ES-I3 (cell line): Measurements from ENCODE around the gene CAB39L.

ENCODE experiments used
- H3K36me3 ChIP-seq: 2 replicates; pipeline ENCODE4 v1.6.1; 2013; ENCODE audit warnings: mild to moderate bottlenecking, low read length, control low read depth, moderate library complexity; ENCODE audit not compliant: insufficient read depth
- H3K4me1 ChIP-seq: 2 replicates; pipeline ENCODE4 v1.6.1; 2013; ENCODE audit warnings: mild to moderate bottlenecking, control low read depth, low read length; ENCODE audit not compliant: insufficient read depth
- H3K9ac ChIP-seq: 2 replicates; pipeline ENCODE4 v1.6.1; 2013; ENCODE audit warnings: low read depth, mild to moderate bottlenecking, low read length, moderate library complexity
- H3K9me3 ChIP-seq: 2 replicates; pipeline ENCODE4 v1.6.1; 2013; ENCODE audit warnings: mild to moderate bottlenecking, low read length, moderate library complexity; ENCODE audit not compliant: control insufficient read depth, insufficient read depth

CAB39L gene

DNA sequence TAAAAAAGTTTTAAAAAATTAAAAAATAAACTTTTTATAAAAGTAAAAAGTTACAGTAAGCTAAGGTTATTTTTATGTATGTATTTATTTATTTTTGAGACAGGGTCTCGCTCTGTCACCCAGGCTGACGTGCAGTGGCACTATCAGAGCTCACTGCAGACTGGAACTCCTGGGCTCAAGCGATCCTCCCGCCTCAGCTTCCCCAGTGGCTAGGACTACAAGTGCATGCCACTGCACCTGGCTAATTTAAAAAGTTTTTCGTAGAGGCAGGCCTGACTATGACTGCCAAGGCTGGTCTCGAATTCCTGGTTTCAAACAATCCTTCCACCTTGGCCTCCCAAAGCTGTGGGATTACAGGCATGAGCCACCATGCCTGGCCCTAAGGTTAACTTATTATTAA, 132.0 kb downstream of the CAB39L start:
- Histone ChIP-seq H3K36me3 (no peaks in the 10 kb centered on the region), H3K9me3 (no peaks in the 10 kb centered on the region), H3K9ac (no peak overlapping the region), H3K4me1 (peaks cover 6% of the 10 kb centered on the region; the same call in 1 of the 2 replicates)

DNA sequence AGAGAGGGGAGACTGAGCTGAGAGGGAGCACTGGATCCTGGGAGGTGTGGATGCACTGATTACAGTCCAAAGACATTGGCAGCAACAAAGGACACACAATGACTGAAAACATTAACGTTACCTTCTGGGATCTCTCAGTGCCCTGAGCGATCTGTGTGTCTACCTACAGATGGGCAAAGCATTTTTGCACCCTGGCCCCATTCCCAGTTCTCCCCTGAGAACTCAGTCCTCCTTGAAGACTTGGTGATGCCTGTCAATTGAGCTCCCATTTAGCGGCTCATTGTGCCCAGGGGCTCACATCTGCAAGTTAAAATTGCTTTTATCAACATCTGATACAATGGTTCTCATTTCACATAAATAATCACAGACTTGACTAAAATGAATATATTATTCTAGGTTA, 133.6 kb downstream of the CAB39L start:
- Histone ChIP-seq H3K36me3 (no peaks in the 10 kb centered on the region), H3K4me1 (peaks cover 6% of the 10 kb centered on the region; the same call in 1 of the 2 replicates), H3K9ac (no peak overlapping the region), H3K9me3 (no peaks in the 10 kb centered on the region)

DNA sequence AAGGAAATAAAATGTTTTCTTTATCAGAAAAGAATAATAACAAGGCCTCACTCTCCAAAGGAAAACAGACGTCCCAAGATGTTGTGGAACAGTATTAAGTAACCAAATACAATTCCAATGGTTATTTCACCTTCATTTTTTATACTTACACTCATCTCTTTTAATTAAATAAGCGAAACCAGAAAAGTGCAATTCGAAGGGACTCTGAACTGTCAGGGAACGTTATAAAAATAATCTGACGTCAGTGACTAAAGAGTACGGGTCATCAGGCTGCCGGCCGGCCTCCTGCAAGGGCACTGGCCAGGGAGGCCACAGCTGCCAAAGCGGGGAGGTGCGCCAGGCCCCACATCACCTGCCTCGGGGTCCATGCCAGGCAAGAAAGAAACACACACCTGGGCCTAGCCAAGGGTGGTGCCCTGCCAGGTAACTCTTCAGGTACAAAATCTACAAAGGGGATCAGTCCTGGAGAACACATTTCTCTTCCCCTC, 134.9 kb downstream of the CAB39L start:
- Histone ChIP-seq H3K4me1 (peaks cover 6% of the 10 kb centered on the region; the same call in 1 of the 2 replicates), H3K9ac (no peak overlapping the region)

GRCh38 chr13:49308097-49308875, 135.6 kb downstream of the CAB39L start:
- Histone ChIP-seq H3K4me1 (no peaks in the 10 kb centered on the region), H3K9ac (no peak overlapping the region), H3K36me3 (no peaks in the 10 kb centered on the region), H3K9me3 (no peaks in the 10 kb centered on the region)

More for the DNA sequence above, 134.9 kb downstream of the CAB39L start:
- Histone ChIP-seq H3K9me3 (no peaks in the 10 kb centered on the region), H3K36me3 (no peaks in the 10 kb centered on the region)

DNA sequence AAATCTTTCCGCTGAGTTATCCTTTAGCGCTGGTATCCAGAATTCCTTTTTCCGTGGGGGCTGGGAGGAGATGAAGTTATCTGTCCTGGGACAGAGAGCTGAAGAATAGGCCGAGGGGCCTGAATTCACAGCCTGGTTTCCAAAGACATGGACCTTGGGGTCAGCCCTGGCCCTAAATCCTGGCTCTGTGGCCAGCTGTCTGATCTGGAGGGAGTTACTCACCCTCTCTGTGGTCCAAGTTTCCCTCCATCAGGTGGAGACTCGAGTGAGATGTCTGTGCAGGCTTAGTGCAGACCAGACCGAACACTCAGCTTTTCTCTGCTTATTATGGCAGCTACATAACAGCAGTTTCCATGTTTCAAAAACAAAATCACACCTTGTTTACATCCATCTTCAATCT, 136.5 kb downstream of the CAB39L start:
- H3K9me3 ChIP-seq: no peaks in the 10 kb centered on the region
- no peaks in the 10 kb centered on the region for H3K36me3 ChIP-seq
- no peaks in the 10 kb centered on the region for H3K4me1 ChIP-seq
- H3K9ac ChIP-seq: no peak overlapping the region

- Histone ChIP-seq H3K9me3 (no peaks in the 10 kb centered on the region), H3K36me3 (no peaks in the 10 kb centered on the region), H3K4me1 (no peaks in the 10 kb centered on the region), H3K9ac (no peak overlapping the region)
Measured at GRCh38 chr13:49305792-49306425, 138.0 kb downstream of the CAB39L start.

GRCh38 chr13:49304763-49305700, 138.8 kb downstream of the CAB39L start:
- H3K36me3 ChIP-seq: no peaks in the 10 kb centered on the region
- no peak overlapping the region for H3K9ac ChIP-seq
- H3K4me1 ChIP-seq: no peaks in the 10 kb centered on the region
- no peaks in the 10 kb centered on the region for H3K9me3 ChIP-seq

DNA sequence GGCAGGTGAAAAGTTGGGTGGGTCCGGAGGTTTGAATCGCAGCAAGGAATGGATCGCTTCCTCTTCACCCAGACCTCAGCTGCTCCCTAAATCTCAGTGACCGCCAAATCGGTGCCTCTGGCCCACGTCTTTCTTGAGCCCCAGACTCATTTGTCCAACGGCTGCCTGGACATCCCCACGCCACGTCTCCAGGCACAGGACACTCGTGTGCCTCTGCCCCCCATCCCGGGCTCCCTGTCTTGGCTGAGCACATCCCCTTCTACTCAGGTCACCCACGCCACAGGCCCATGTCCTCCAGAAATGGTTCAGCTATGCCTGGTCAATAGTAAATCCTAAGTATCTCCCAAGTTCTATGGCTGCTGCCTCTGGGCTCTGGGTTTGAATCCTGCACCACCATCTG, 139.5 kb downstream of the CAB39L start:
- H3K9ac ChIP-seq: no peak overlapping the region
- H3K9me3 ChIP-seq: no peaks in the 10 kb centered on the region
- H3K4me1 ChIP-seq: no peaks in the 10 kb centered on the region

GRCh38 chr13:49303533-49304252, 140.2 kb downstream of the CAB39L start:
- H3K4me1 ChIP-seq: no peaks in the 10 kb centered on the region
- H3K36me3 ChIP-seq: no peaks in the 10 kb centered on the region
- no peaks in the 10 kb centered on the region for H3K9me3 ChIP-seq
- no peak overlapping the region for H3K9ac ChIP-seq

More for the DNA sequence above, 139.5 kb downstream of the CAB39L start:
- H3K36me3 ChIP-seq: no peaks in the 10 kb centered on the region

GRCh38 chr13:49302817-49303216, 141.0 kb downstream of the CAB39L start:
- no peak overlapping the region for H3K9ac ChIP-seq
- no peaks in the 10 kb centered on the region for H3K9me3 ChIP-seq
- no peaks in the 10 kb centered on the region for H3K36me3 ChIP-seq
- H3K4me1 ChIP-seq: no peaks in the 10 kb centered on the region

DNA sequence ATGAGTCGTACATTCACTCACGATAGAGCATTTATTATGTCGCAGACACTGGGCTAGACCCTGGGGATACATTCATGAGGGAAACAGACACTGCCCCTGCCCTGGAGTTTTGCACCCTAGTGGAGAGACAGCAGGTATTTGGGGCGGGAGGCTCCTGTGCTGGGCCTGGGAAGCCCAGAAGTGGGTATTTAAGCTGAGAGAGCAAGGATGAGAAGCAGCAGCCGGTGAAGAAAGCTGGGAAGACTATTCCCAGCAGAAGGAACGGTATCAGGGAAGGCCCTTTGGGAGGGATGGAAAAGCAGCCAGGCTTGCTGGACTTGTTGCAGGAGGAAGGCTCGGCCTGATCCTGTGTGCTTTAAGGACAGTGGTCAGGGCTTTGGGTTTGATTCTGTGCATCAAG, 141.6 kb downstream of the CAB39L start:
- no peak overlapping the region for H3K9ac ChIP-seq
- no peaks in the 10 kb centered on the region for H3K9me3 ChIP-seq
- no peaks in the 10 kb centered on the region for H3K4me1 ChIP-seq
- H3K36me3 ChIP-seq: no peaks in the 10 kb centered on the region

DNA sequence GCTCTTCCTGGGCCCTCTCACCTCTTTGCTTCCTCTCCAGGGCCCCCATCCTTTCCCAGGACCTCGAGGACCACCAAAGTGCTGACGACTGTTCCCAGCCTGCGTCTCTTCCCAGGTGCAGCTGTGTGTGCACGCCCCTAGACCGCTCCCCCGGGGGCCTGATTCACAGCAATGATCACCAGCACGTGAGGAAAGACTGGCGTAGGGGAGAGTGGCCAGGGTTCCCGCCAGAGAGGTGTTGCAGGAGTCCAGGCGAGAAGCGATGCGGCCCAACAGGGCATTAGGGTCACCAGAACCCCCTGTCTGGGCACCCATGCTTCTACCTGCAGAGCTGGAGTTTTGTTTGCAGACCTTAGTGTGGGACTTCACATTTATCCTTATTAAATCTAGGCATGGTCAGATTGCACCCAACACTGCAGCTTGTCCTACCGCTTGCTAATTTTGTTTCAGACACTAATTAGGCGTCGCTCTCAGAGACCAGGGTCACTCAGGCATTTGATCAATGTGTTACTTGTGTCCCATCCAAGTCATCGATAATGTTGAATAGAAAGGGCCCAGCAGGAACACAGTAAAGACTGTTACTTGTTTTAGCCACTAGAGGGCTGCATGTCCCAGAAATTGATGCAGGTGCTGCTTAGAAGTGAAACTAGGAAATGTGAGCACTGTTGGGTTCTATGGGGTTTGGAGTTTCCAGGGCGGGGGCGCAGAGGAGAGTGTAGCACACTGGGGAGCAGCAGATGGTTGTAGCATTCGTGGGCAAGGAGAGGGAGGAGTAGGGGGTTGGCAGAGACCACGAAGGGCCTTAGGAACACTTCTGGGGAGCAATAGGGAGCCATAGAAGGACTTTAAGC, 142.9 kb downstream of the CAB39L start:
- Histone ChIP-seq H3K36me3 (no peaks in the 10 kb centered on the region), H3K4me1 (no peaks in the 10 kb centered on the region), H3K9me3 (no peaks in the 10 kb centered on the region), H3K9ac (peak overlapping the region; percentile 23; the same call in 1 of the 2 replicates)

DNA sequence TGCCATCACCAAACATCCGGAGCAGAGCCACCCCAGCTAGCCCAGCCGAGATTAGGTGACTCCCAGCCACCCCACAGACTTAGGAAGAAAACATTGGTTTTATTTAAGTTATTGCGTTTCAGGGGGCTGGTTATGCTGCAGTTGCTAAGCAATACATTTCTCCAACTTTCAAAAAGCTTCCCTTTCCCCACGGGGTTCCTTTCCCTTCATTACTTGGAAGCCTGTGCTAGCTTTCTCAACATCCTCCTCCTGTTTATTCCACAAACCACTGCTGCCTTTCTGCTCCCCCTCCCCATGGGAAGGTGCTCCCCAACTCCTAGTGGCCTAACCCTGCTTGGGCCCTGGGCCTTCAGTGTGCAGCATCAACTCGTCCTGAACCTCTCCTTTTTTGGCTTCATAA, 143.6 kb downstream of the CAB39L start:
- Histone ChIP-seq H3K9me3 (no peaks in the 10 kb centered on the region), H3K36me3 (no peaks in the 10 kb centered on the region), H3K4me1 (no peaks in the 10 kb centered on the region), H3K9ac (no peak overlapping the region)
